GM12801 (cell line): Measurements from ENCODE around the gene CCT5.

ENCODE experiments used
- CTCF ChIP-seq: IDR thresholded peaks from one replicate; pipeline ENCODE4 v1.5.1; 2011; ENCODE audit warnings: control low read depth; ENCODE audit not compliant: insufficient read length; ENCODE audit errors: extremely low read depth

CCT5 gene

GRCh38 chr5:10307206-10308148, 57.4 kb downstream of the CCT5 start, which contains the start of gene CMBL:
Gene CMBL (minus strand): TSS chr5:10307902. CDS start chr5:10290762, 17,140 bp downstream.
- TF ChIP-seq CTCF = no peak

- no peak for TF ChIP-seq CTCF
These were observed 58.8 kb downstream of the CCT5 start for GRCh38 chr5:10308844-10309243.

GRCh38 chr5:10310066-10310779, 60.1 kb downstream of the CCT5 start:
- no peak for TF ChIP-seq CTCF

GRCh38 chr5:10311595-10312425, 61.7 kb downstream of the CCT5 start:
- no peak for TF ChIP-seq CTCF

GRCh38 chr5:10315201-10315600, 65.1 kb downstream of the CCT5 start:
- TF ChIP-seq CTCF = no peak
